Vagina (tissue), 2 donors: ENCODE data around the gene R3HDM2.

ENCODE experiments used
- POLR2AphosphoS5 ChIP-seq, 2 donors: sonication (generic); formaldehyde crosslinking; IDR thresholded peaks; one replicate each; pipeline ENCODE4 v1.9.0; 2017; ENCODE audit warnings: antibody characterized with exemption in 2 of 2, mild to moderate bottlenecking in 2 of 2, low read depth in 1 of 2; ENCODE audit not compliant: insufficient read depth in 1 of 2
- TF ChIP-seq, protein P1 (sequence below), 3 experiments: fragments of 450-650 bp in 2 of 3; fragments of 200-600 bp in 1 of 3; sonication (generic) in 1 of 3; IDR thresholded peaks; one replicate each; pipeline ENCODE4 v1.5.1; 2017 to 2019; ENCODE audit warnings: antibody characterized with exemption in 3 of 3, mild to moderate bottlenecking in 2 of 3, moderate library complexity in 2 of 3

- TF ChIP-seq, protein P1, sequence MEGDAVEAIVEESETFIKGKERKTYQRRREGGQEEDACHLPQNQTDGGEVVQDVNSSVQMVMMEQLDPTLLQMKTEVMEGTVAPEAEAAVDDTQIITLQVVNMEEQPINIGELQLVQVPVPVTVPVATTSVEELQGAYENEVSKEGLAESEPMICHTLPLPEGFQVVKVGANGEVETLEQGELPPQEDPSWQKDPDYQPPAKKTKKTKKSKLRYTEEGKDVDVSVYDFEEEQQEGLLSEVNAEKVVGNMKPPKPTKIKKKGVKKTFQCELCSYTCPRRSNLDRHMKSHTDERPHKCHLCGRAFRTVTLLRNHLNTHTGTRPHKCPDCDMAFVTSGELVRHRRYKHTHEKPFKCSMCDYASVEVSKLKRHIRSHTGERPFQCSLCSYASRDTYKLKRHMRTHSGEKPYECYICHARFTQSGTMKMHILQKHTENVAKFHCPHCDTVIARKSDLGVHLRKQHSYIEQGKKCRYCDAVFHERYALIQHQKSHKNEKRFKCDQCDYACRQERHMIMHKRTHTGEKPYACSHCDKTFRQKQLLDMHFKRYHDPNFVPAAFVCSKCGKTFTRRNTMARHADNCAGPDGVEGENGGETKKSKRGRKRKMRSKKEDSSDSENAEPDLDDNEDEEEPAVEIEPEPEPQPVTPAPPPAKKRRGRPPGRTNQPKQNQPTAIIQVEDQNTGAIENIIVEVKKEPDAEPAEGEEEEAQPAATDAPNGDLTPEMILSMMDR (IDR thresholded peaks at IDR 0.05), result no peak
- TF ChIP-seq POLR2AphosphoS5 (IDR thresholded peaks at IDR 0.05; ENCODE audit: insufficient read depth in 1 of 2, low read depth in 1 of 2), result no peak
These were observed 61.6 kb downstream of the R3HDM2 start for GRCh38 chr12:57369202-57369601.
